IMR-90 (cell line): ENCODE results near the gene PDF. TPM values are rescaled to one million over a fixed set of nuclear protein-coding genes. Genes with fewer than 3 reads are reported as not detected.

Experiments
- ATAC-seq: fragments of 200-7000 bp; cut with Tn5 transposase; 2 replicates; pipeline ENCODE4 v1.9.1; 2020; ENCODE audit warnings: low read depth, mild to moderate bottlenecking, moderate library complexity
- BruUV-seq: library from RNA; stranded (reverse); fragments of 400-500 nt; replicated peaks from 2 replicates; lab custom pipeline; 2021; lab: Mats Ljungman, UMichigan
- CTCF ChIA-PET: fragments of 300-600 bp; formaldehyde crosslinking; extraction: SDS; loops from one replicate; lab custom pipeline; 2021; ENCODE audit warnings: antibody characterized with exemption; lab: Yijun Ruan, JAX
- POLR2A ChIA-PET: fragments of 300-600 bp; sonication (Branson Sonifier 250); formaldehyde crosslinking; loops from one replicate; lab custom pipeline; 2022; ENCODE audit warnings: antibody characterized with exemption; ENCODE audit not compliant: unreplicated experiment; lab: Charles Lee
- DNase-seq: peaks from one replicate; pipeline ENCODE4 v3.0.0; 2013
- H2AFZ ChIP-seq: replicated peaks from 2 replicates; pipeline ENCODE3; 2013; ENCODE audit warnings: low read length, mild to moderate bottlenecking; ENCODE audit not compliant: poor library complexity
- H2AK5ac ChIP-seq: 2 replicates; pipeline ENCODE4 v1.6.1; 2013; ENCODE audit warnings: low read depth, low read length, inconsistent platforms
- H2AK9ac ChIP-seq: replicated peaks from 2 replicates; pipeline ENCODE3; 2013; ENCODE audit warnings: mild to moderate bottlenecking, low read depth, low read length, moderate library complexity; ENCODE audit not compliant: poor library complexity
- H2BK120ac ChIP-seq: 2 replicates; pipeline ENCODE4 v1.6.1; 2013; ENCODE audit warnings: low read depth, low read length, inconsistent platforms
- H2BK15ac ChIP-seq: 3 replicates; pipeline ENCODE4 v1.6.1; 2013; ENCODE audit warnings: low read depth, low read length, inconsistent platforms
- H2BK20ac ChIP-seq: 2 replicates; pipeline ENCODE4 v1.6.1; 2013; ENCODE audit warnings: low read depth, mild to moderate bottlenecking, inconsistent platforms, low read length, moderate library complexity
- H2BK5ac ChIP-seq: 2 replicates; pipeline ENCODE4 v1.6.1; 2013; ENCODE audit warnings: mild to moderate bottlenecking, low read depth, low read length, inconsistent platforms; ENCODE audit not compliant: poor library complexity, severe bottlenecking
- H3K14ac ChIP-seq: replicated peaks from 2 replicates; pipeline ENCODE4 v1.6.1; 2013; ENCODE audit warnings: low read depth, low read length, inconsistent platforms
- H3K18ac ChIP-seq: 2 replicates; pipeline ENCODE4 v1.6.1; 2013; ENCODE audit warnings: low read depth, low read length, control low read depth
- H3K23ac ChIP-seq: 2 replicates; pipeline ENCODE4 v1.6.1; 2013; ENCODE audit warnings: low read depth, low read length, inconsistent platforms
- H3K27ac ChIP-seq: 2 replicates; pipeline ENCODE4 v1.5.1; 2013; ENCODE audit warnings: mild to moderate bottlenecking, control low read depth, low read length; ENCODE audit not compliant: insufficient read depth
- H3K27me3 ChIP-seq: 2 replicates; pipeline ENCODE4 v1.6.1; 2013; ENCODE audit warnings: low read length; ENCODE audit not compliant: control insufficient read depth, insufficient read depth
- H3K36me3 ChIP-seq: 2 replicates; pipeline ENCODE4 v1.6.1; 2013; ENCODE audit warnings: low read length, mixed read lengths; ENCODE audit not compliant: control insufficient read depth, insufficient read depth
- H3K4ac ChIP-seq: 2 replicates; pipeline ENCODE4 v1.6.1; 2013; ENCODE audit warnings: low read depth, low read length, inconsistent platforms
- H3K4me1 ChIP-seq: 2 replicates; pipeline ENCODE4 v1.6.1; 2013; ENCODE audit warnings: low read length, mixed read lengths; ENCODE audit not compliant: control insufficient read depth, insufficient read depth
- H3K4me2 ChIP-seq: 2 replicates; pipeline ENCODE4 v1.6.1; 2013; ENCODE audit warnings: low read depth, mild to moderate bottlenecking, control low read depth, low read length, moderate library complexity
- H3K4me3 ChIP-seq: 2 replicates; pipeline ENCODE4 v1.5.1; 2013; ENCODE audit warnings: low read depth, mild to moderate bottlenecking, control low read depth, low read length, moderate library complexity; ENCODE audit not compliant: insufficient read depth
- H3K56ac ChIP-seq: 2 replicates; pipeline ENCODE4 v1.6.1; 2013; ENCODE audit warnings: low read length, inconsistent platforms; ENCODE audit not compliant: insufficient read depth; ENCODE audit errors: extremely low read depth
- H3K79me1 ChIP-seq, 2 experiments: 2 replicates each; pipeline ENCODE4 v1.6.1; 2013; ENCODE audit warnings: low read length in 2 of 2, inconsistent platforms in 1 of 2, low read depth in 1 of 2
- H3K9ac ChIP-seq: 2 replicates; pipeline ENCODE4 v1.6.1; 2013; ENCODE audit warnings: low read depth, low read length, control low read depth
- H3K9me1 ChIP-seq: 2 replicates; pipeline ENCODE4 v1.6.1; 2013; ENCODE audit warnings: low read length, inconsistent platforms; ENCODE audit not compliant: insufficient read depth
- H3K9me3 ChIP-seq: 2 replicates; pipeline ENCODE4 v1.6.1; 2013; ENCODE audit warnings: low read length; ENCODE audit not compliant: control insufficient read depth, insufficient read depth
- H4K20me1 ChIP-seq: 2 replicates; pipeline ENCODE4 v1.6.1; 2013; ENCODE audit warnings: low read length, inconsistent platforms; ENCODE audit not compliant: insufficient read depth
- H4K5ac ChIP-seq: 2 replicates; pipeline ENCODE4 v1.6.1; 2013; ENCODE audit warnings: mild to moderate bottlenecking, low read depth, low read length, control low read depth
- H4K8ac ChIP-seq, 2 experiments: 2 replicates each; pipeline ENCODE4 v1.6.1; 2013; ENCODE audit warnings: low read depth in 2 of 2, low read length in 2 of 2, control low read depth in 1 of 2, inconsistent platforms in 1 of 2
- H4K91ac ChIP-seq: 2 replicates; pipeline ENCODE4 v1.6.1; 2013; ENCODE audit warnings: low read depth, low read length, inconsistent platforms; ENCODE audit not compliant: insufficient read depth
- BHLHE40 ChIP-seq: fragments of 150-350 bp; IDR thresholded peaks from 2 replicates; pipeline ENCODE4 v1.6.1; 2016; ENCODE audit warnings: mild to moderate bottlenecking, low read depth, low read length
- CEBPB ChIP-seq: IDR thresholded peaks from 2 replicates; pipeline ENCODE4 v1.6.1; 2012; ENCODE audit warnings: low read depth, low read length, improper control_type of control experiment
- CHD1 ChIP-seq: IDR thresholded peaks from 2 replicates; pipeline ENCODE4 v1.6.1; 2012; ENCODE audit warnings: low read depth, low read length, improper control_type of control experiment
- FOS ChIP-seq: fragments of 150-350 bp; IDR thresholded peaks from 2 replicates; pipeline ENCODE4 v1.6.1; 2016; ENCODE audit warnings: low read depth, low read length
- MAFK ChIP-seq: IDR thresholded peaks from 2 replicates; pipeline ENCODE4 v1.6.1; 2012; ENCODE audit warnings: low read depth, low read length, improper control_type of control experiment
- MAZ ChIP-seq: IDR thresholded peaks from 2 replicates; pipeline ENCODE4 v1.6.1; 2012; ENCODE audit warnings: low read depth, mild to moderate bottlenecking, low read length, improper control_type of control experiment, moderate library complexity, borderline replicate concordance
- MXI1 ChIP-seq: IDR thresholded peaks from 2 replicates; pipeline ENCODE4 v1.6.1; 2012; ENCODE audit warnings: low read depth, mild to moderate bottlenecking, low read length, moderate library complexity, borderline replicate concordance
- NFE2L2 ChIP-seq: fragments of 150-350 bp; IDR thresholded peaks from 2 replicates; pipeline ENCODE4 v1.6.1; 2016; ENCODE audit warnings: low read depth, mild to moderate bottlenecking, low read length
- POLR2A ChIP-seq: IDR thresholded peaks from 2 replicates; pipeline ENCODE4 v1.6.1; 2012; ENCODE audit warnings: mild to moderate bottlenecking, low read depth, low read length
- RAD21 ChIP-seq: IDR thresholded peaks from 2 replicates; pipeline ENCODE4 v1.6.1; 2012; ENCODE audit warnings: low read length, improper control_type of control experiment
- RCOR1 ChIP-seq: IDR thresholded peaks from 2 replicates; pipeline ENCODE4 v1.6.1; 2012; ENCODE audit warnings: mild to moderate bottlenecking, low read length, improper control_type of control experiment; ENCODE audit not compliant: insufficient replicate concordance
- RFX5 ChIP-seq: IDR thresholded peaks from 2 replicates; pipeline ENCODE4 v1.8.0; 2012; ENCODE audit warnings: low read depth, mild to moderate bottlenecking, low read length, moderate library complexity
- SMC3 ChIP-seq: fragments of 150-350 bp; IDR thresholded peaks from 2 replicates; pipeline ENCODE4 v1.6.1; 2016; ENCODE audit warnings: low read depth, mild to moderate bottlenecking, antibody characterized with exemption, low read length, moderate library complexity
- WGBS, 2 experiments: methylation state at CpG; one replicate each; pipeline versions ENCODE4 v1.1.5 to v1.1.7; 2013; ENCODE audit warnings: missing lambda C conversion rate in 2 of 2; ENCODE audit not compliant: insufficient read length in 1 of 2; ENCODE audit errors: extremely low coverage in 2 of 2; 5-methylcytosine and 5-hydroxymethylcytosine counted together
- dilution Hi-C: fragments of 300-500 bp; cut with HindIII; formaldehyde crosslinking; loops from one replicate; pipeline ENCODE4 v1.14.3; 2018; ENCODE audit warnings: low sequenced_read_pairs; ENCODE audit not compliant: unreplicated experiment
- in situ Hi-C: fragments of 300-500 bp; cut with MboI; formaldehyde crosslinking; loops from 3 replicates; pipeline ENCODE4 v1.14.3; 2019; ENCODE audit warnings: low sequenced_read_pairs, inconsistent platforms, mixed read lengths
- intact Hi-C: fragments of 100-400 bp; cut with micrococcal nuclease; formaldehyde crosslinking; loops from 2 replicates; pipeline ENCODE4 v1.10.0; 2022
- polyA plus RNA-seq, 3 experiments: library from polyadenylated mRNA; depleted of rRNA; stranded (reverse); fragments of >200 nt; gene quantifications; 2 replicates each; pipeline ENCODE4 v1.2.3, GENCODE V29; 2012; ENCODE audit warnings: low replicate concordance in 1 of 3
- total RNA-seq: library from RNA; depleted of rRNA; stranded (reverse); fragments of >200 nt; gene quantifications from 2 replicates; pipeline ENCODE4 v1.2.3, GENCODE V29; 2012
- TF ChIP-seq, protein P1 (sequence below): fragments of 150-350 bp; IDR thresholded peaks from 2 replicates; pipeline ENCODE4 v1.6.1; 2017; ENCODE audit warnings: mild to moderate bottlenecking, antibody characterized with exemption, low read length, low read depth
- TF ChIP-seq, protein P2 (sequence below): conservative IDR thresholded peaks from 2 replicates; pipeline ENCODE4 v1.5.1; 2012; ENCODE audit warnings: mild to moderate bottlenecking, low read depth, low read length, improper control_type of control experiment
- TF ChIP-seq, protein P3 (sequence below): fragments of 150-350 bp; IDR thresholded peaks from 2 replicates; pipeline ENCODE4 v1.6.1; 2016; ENCODE audit warnings: low read depth, mild to moderate bottlenecking, low read length, moderate library complexity, borderline replicate concordance

PDF gene
- total and polyA plus RNA-seq, 2 of the 4 experiments (the other 2 are of a cell fraction): 4.5 to 6.4 TPM

DNA sequence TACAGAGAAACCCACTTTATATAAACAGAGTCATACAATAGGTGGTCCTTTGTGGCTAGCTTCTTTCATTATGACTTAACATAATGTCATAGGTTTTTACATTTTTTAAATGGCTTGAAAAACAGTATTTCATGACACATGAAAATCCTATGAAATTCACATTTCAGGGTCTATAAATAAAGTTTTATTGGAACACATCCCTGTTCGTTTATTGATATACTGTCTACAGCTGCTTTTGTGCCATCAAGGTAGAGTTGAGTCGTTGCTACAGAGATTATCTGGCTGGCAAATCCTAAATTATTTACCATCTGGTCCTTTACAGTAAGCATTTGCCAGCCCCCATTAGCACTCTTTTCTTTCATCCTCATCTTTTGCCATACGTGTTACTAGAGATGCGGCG lies 16.9 kb downstream of the PDF start:
- dilution Hi-C loops (no loop called here), in situ Hi-C loops (no loop called here), intact Hi-C loops (no loop called here)
- no peak overlapping the region for H2AK5ac ChIP-seq
- H3K14ac ChIP-seq: no peak overlapping the region
- H3K4me2 ChIP-seq: no peak overlapping the region
- H4K20me1 ChIP-seq: peaks cover 39% of the 10 kb centered on the region
- WGBS, 2 experiments: no CpG with 5 or more reads among the region's 5 CpGs
- H3K4me1 ChIP-seq: peaks cover 4% of the 10 kb centered on the region
- no peak overlapping the region for H3K9ac ChIP-seq
- H3K9me3 ChIP-seq: no peaks in the 10 kb centered on the region
- no peak overlapping the region for H2AFZ ChIP-seq
- no peak overlapping the region for H3K4me3 ChIP-seq
- no peak overlapping the region for H2AK9ac ChIP-seq
- H4K91ac ChIP-seq: no peak overlapping the region
- peaks cover 36% of the 10 kb centered on the region for H3K36me3 ChIP-seq
- H2BK15ac ChIP-seq: no peak overlapping the region
- H2BK120ac ChIP-seq: no peak overlapping the region
- ChIA-PET CTCF (no interaction called here), POLR2A (no interaction called here)
- H4K5ac ChIP-seq: no peak overlapping the region
- no peak for DNase-seq
- no peak overlapping the region for H3K18ac ChIP-seq
- H3K9me1 ChIP-seq: peaks cover 6% of the 10 kb centered on the region; the same call in 1 of the 2 replicates
- no TSS peak for BruUV-seq
- peak overlapping the region; percentile 31; the same call in 1 of the 2 replicates for H3K23ac ChIP-seq
- no peaks in the 10 kb centered on the region for H3K27me3 ChIP-seq
- no peak overlapping the region for H2BK20ac ChIP-seq
- H3K56ac ChIP-seq: no peak overlapping the region
- no peak overlapping the region for H4K8ac ChIP-seq
- TF ChIP-seq CEBPB (no peak), SMC3 (no peak), FOS (no peak), CHD1 (no peak), RAD21 (no peak), MAFK (no peak), RCOR1 (no peak), POLR2A (no peak), NFE2L2 (no peak), RFX5 (no peak), MXI1 (no peak), BHLHE40 (no peak), MAZ (no peak)
- TF ChIP-seq, protein P1, sequence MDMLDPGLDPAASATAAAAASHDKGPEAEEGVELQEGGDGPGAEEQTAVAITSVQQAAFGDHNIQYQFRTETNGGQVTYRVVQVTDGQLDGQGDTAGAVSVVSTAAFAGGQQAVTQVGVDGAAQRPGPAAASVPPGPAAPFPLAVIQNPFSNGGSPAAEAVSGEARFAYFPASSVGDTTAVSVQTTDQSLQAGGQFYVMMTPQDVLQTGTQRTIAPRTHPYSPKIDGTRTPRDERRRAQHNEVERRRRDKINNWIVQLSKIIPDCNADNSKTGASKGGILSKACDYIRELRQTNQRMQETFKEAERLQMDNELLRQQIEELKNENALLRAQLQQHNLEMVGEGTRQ: no peak
- TF ChIP-seq, protein P2, sequence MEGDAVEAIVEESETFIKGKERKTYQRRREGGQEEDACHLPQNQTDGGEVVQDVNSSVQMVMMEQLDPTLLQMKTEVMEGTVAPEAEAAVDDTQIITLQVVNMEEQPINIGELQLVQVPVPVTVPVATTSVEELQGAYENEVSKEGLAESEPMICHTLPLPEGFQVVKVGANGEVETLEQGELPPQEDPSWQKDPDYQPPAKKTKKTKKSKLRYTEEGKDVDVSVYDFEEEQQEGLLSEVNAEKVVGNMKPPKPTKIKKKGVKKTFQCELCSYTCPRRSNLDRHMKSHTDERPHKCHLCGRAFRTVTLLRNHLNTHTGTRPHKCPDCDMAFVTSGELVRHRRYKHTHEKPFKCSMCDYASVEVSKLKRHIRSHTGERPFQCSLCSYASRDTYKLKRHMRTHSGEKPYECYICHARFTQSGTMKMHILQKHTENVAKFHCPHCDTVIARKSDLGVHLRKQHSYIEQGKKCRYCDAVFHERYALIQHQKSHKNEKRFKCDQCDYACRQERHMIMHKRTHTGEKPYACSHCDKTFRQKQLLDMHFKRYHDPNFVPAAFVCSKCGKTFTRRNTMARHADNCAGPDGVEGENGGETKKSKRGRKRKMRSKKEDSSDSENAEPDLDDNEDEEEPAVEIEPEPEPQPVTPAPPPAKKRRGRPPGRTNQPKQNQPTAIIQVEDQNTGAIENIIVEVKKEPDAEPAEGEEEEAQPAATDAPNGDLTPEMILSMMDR: no peak
- TF ChIP-seq, protein P3, sequence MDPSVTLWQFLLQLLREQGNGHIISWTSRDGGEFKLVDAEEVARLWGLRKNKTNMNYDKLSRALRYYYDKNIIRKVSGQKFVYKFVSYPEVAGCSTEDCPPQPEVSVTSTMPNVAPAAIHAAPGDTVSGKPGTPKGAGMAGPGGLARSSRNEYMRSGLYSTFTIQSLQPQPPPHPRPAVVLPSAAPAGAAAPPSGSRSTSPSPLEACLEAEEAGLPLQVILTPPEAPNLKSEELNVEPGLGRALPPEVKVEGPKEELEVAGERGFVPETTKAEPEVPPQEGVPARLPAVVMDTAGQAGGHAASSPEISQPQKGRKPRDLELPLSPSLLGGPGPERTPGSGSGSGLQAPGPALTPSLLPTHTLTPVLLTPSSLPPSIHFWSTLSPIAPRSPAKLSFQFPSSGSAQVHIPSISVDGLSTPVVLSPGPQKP: no peak
- H3K79me1 ChIP-seq: peaks cover 26 to 61% of the 10 kb centered on the region in 2 experiments
- H3K4ac ChIP-seq: no peak overlapping the region
- ATAC-seq: no peak
- no peak overlapping the region for H3K27ac ChIP-seq
- no peak overlapping the region for H2BK5ac ChIP-seq
